PFSK-1 (cell line): Measurements from ENCODE around the gene MEG3.

Experiments used
- FOXP2 ChIP-seq: optimal IDR thresholded peaks from 2 replicates; pipeline ENCODE3; 2011; ENCODE audit warnings: borderline replicate concordance, control low read depth, inconsistent platforms; ENCODE audit not compliant: insufficient read depth; ENCODE audit errors: extremely low read length, extremely low read depth
- POLR2AphosphoS5 ChIP-seq: IDR thresholded peaks from 2 replicates; pipeline ENCODE4 v1.6.1; 2012; ENCODE audit warnings: low read depth, mild to moderate bottlenecking, control low read depth, low read length, moderate library complexity
- REST ChIP-seq, 2 experiments: IDR thresholded peaks; 2 replicates each; pipeline versions ENCODE4 v1.6.1 to v1.8.0; 2011 to 2012; ENCODE audit warnings: low read depth in 2 of 2, low read length in 2 of 2, control low read depth in 1 of 2, inconsistent platforms in 1 of 2, mild to moderate bottlenecking in 1 of 2, moderate library complexity in 1 of 2; ENCODE audit not compliant: insufficient read depth in 1 of 2
- SIN3A ChIP-seq: IDR thresholded peaks from 2 replicates; pipeline ENCODE4 v1.6.1; 2012; ENCODE audit warnings: mild to moderate bottlenecking, low read length, moderate library complexity, borderline replicate concordance; ENCODE audit not compliant: insufficient read depth
- TAF1 ChIP-seq: IDR thresholded peaks from 2 replicates; pipeline ENCODE4 v1.6.1; 2012; ENCODE audit warnings: low read length, control low read depth, borderline replicate concordance; ENCODE audit not compliant: insufficient read depth

Gene MEG3

GRCh38 chr14:100823413-100824080, 2.4 kb upstream of the MEG3 start:
- no peak for TF ChIP-seq TAF1

- no peak for TF ChIP-seq REST (IDR thresholded peaks at IDR 0.05; ENCODE audit: insufficient read depth in 1 of 2, low read depth in 2 of 2, low read length in 2 of 2)
- TF ChIP-seq TAF1 = no peak
- no peak for TF ChIP-seq POLR2AphosphoS5
- no peak for TF ChIP-seq SIN3A
- TF ChIP-seq FOXP2 = no peak
Measured at GRCh38 chr14:100824091-100824551, 1.8 kb upstream of the MEG3 start.

- TF ChIP-seq REST (IDR thresholded peaks at IDR 0.05; ENCODE audit: insufficient read depth in 1 of 2, low read depth in 2 of 2, low read length in 2 of 2) (no peak), FOXP2 (no peak), POLR2AphosphoS5 (no peak), SIN3A (no peak), TAF1 (no peak)
Measured at GRCh38 chr14:100824901-100825712, 811 bp upstream of the MEG3 start.

GRCh38 chr14:100826391-100827100, 628 bp downstream of the MEG3 start:
- TF ChIP-seq POLR2AphosphoS5 = no peak
- TF ChIP-seq REST (IDR thresholded peaks at IDR 0.05; ENCODE audit: insufficient read depth in 1 of 2, low read depth in 2 of 2, low read length in 2 of 2) = no peak
- no peak for TF ChIP-seq FOXP2
- no peak for TF ChIP-seq TAF1
- TF ChIP-seq SIN3A = no peak

- no peak for TF ChIP-seq SIN3A
Measured at GRCh38 chr14:100827101-100828021, 1.4 kb downstream of the MEG3 start.
